AG04450 (cell line): ENCODE data around the gene CCDC13. TPM values are rescaled to one million over a fixed set of nuclear protein-coding genes. Genes with fewer than 3 reads are reported as not detected.

Experiments used
- CTCF ChIA-PET: fragments of 300-600, 350-600 bp; formaldehyde crosslinking; extraction: SDS; loops from one replicate; lab custom pipeline; 2022; ENCODE audit warnings: antibody characterized with exemption, inconsistent platforms; lab: Charles Lee
- POLR2A ChIA-PET: fragments of 350-600 bp; formaldehyde crosslinking; extraction: SDS; loops from one replicate; lab custom pipeline; 2021; ENCODE audit warnings: antibody characterized with exemption, inconsistent platforms; lab: Yijun Ruan, JAX
- DNase-seq: peaks from one replicate; pipeline ENCODE4 v3.0.0-alpha.2; 2011; ENCODE audit warnings: low read depth, low spot score
- H3K27ac ChIP-seq: one replicate; pipeline ENCODE4 v1.5.1; 2012; ENCODE audit warnings: low read depth, low read length, control low read depth
- H3K27me3 ChIP-seq: one replicate; pipeline ENCODE4 v1.6.0; 2012; ENCODE audit warnings: low read length; ENCODE audit not compliant: control insufficient read depth, insufficient read depth
- H3K4me3 ChIP-seq: 2 replicates; pipeline ENCODE4 v1.5.1; 2011; ENCODE audit warnings: mild to moderate bottlenecking, low read depth, low read length, control low read depth
- H3K9me3 ChIP-seq: 2 replicates; pipeline ENCODE4 v1.5.1; 2012; ENCODE audit warnings: low read length; ENCODE audit not compliant: control insufficient read depth, insufficient read depth
- CTCF ChIP-seq: IDR thresholded peaks from 2 replicates; pipeline ENCODE4 v1.5.1; 2011; ENCODE audit warnings: low read depth, low read length, control low read depth, inconsistent platforms
- polyA plus RNA-seq: library from polyadenylated mRNA; depleted of rRNA; stranded (reverse); fragments of >200 nt; gene quantifications from 2 replicates; pipeline ENCODE4 v1.2.3, GENCODE V29; 2011; rRNA removed
- small RNA-seq: library from RNA; depleted of rRNA; stranded (forward); fragments of <200 nt; gene quantifications from one replicate; pipeline ENCODE3, GENCODE V24; 2012; ENCODE audit warnings: low read depth; ENCODE audit not compliant: insufficient read length

CCDC13 gene
- polyA plus RNA-seq, 1 experiment = 0.20 TPM

GRCh38 chr3:42723219-42723618 is 49.8 kb downstream of the CCDC13 start:
- ChIA-PET POLR2A (no interaction called here), CTCF (interaction anchor here (2.2 kb wide), 1 partner anchor 22 kb away, joined by 12 read pairs; no protein-coding TSS in a partner anchor)
- no peak overlapping the region for H3K27ac ChIP-seq
- no peak for TF ChIP-seq CTCF
- H3K9me3 ChIP-seq = no peaks in the 10 kb centered on the region
- H3K4me3 ChIP-seq = no peak overlapping the region
- DNase-seq = no peak
- peaks cover 23% of the 10 kb centered on the region for H3K27me3 ChIP-seq

Small RNA genes within 50 kb of the gene (small RNA-seq; reads per million reads assigned to genes)
- not detected for gene CCDC13

Other genes starting within 250 kb of the CCDC13 start
- gene SEC22C, start 191.3 kb downstream of the CCDC13 start, polyA plus RNA-seq = 32.3 and 33.0 TPM in 2 replicates
- 28.1 and 36.0 TPM in 2 replicates for gene SS18L2, start 182.4 kb downstream of the CCDC13 start, polyA plus RNA-seq
- 40.2 and 56.2 TPM in 2 replicates for gene NKTR, start 172.6 kb downstream of the CCDC13 start, polyA plus RNA-seq
- gene ZBTB47, start 119.6 kb downstream of the CCDC13 start, polyA plus RNA-seq = 7.8 and 11.8 TPM in 2 replicates
- gene KLHL40, start 87.7 kb downstream of the CCDC13 start, polyA plus RNA-seq = not detected in 2 replicates
- gene HHATL, start 70.5 kb downstream of the CCDC13 start, polyA plus RNA-seq = not detected in 2 replicates
- 158 and 225 TPM in 2 replicates for gene HIGD1A, start 31.2 kb upstream of the CCDC13 start, polyA plus RNA-seq
- gene ACKR2, start 36.2 kb upstream of the CCDC13 start, polyA plus RNA-seq = 0.04 TPM in 1 of 2 replicates, not detected in the other
- gene CYP8B1, start 102.6 kb upstream of the CCDC13 start, polyA plus RNA-seq = not detected in 2 replicates
- 1.3 TPM in 2 replicates for gene ZNF662, start 132.9 kb upstream of the CCDC13 start, polyA plus RNA-seq
- 0.43 and 0.46 TPM in 2 replicates for gene GASK1A, start 206.1 kb upstream of the CCDC13 start, polyA plus RNA-seq